ENCODE data around the gene CCDC91.
A peak's percentile ranks its signal among the peaks of the same experiment; 100 is the strongest.
"Not testable (repeated sequence)": the region's sequence is repeated elsewhere in the genome, so short reads cannot be mapped to it uniquely, and the experiment has no call there.

CCDC91 gene

GRCh38 chr12:28367326-28367725 is 177.1 kb downstream of the CCDC91 start:
- no peak for DNase-seq (ENCODE audit: low read depth, low spot score)

- DNase-seq (ENCODE audit: low read depth, low spot score) = no peak
These were observed 177.7 kb downstream of the CCDC91 start for GRCh38 chr12:28367993-28368392.

GRCh38 chr12:28369483-28369882 is 179.2 kb downstream of the CCDC91 start:
- DNase-seq (ENCODE audit: low read depth, low spot score) = no peak

GRCh38 chr12:28374556-28374955 is 184.3 kb downstream of the CCDC91 start:
- DNase-seq (ENCODE audit: low read depth, low spot score) = no peak

GRCh38 chr12:28378736-28379135 is 188.5 kb downstream of the CCDC91 start:
- no peak for DNase-seq (ENCODE audit: low read depth, low spot score)

- DNase-seq (ENCODE audit: low read depth, low spot score) = not testable (repeated sequence)
These were observed 189.5 kb downstream of the CCDC91 start for GRCh38 chr12:28379779-28380178.

GRCh38 chr12:28383368-28383767 is 193.1 kb downstream of the CCDC91 start:
- no peak for DNase-seq (ENCODE audit: low read depth, low spot score)

- DNase-seq (ENCODE audit: low read depth, low spot score) = no peak
These were observed 198.6 kb downstream of the CCDC91 start for GRCh38 chr12:28388879-28389278.

- DNase-seq (ENCODE audit: low read depth, low spot score) = no peak
These were observed 199.9 kb downstream of the CCDC91 start for GRCh38 chr12:28390206-28390605.

GRCh38 chr12:28390761-28391385 is 200.6 kb downstream of the CCDC91 start:
- DNase-seq (ENCODE audit: low read depth, low spot score) = peak; percentile 17

- no peak for DNase-seq (ENCODE audit: low read depth, low spot score)
These were observed 219.6 kb downstream of the CCDC91 start for GRCh38 chr12:28409892-28410291.

- DNase-seq (ENCODE audit: low read depth, low spot score) = no peak
These were observed 223.3 kb downstream of the CCDC91 start for GRCh38 chr12:28413460-28414109.

- DNase-seq (ENCODE audit: low read depth, low spot score) = no peak
These were observed 225.5 kb downstream of the CCDC91 start for GRCh38 chr12:28415755-28416154.

- DNase-seq (ENCODE audit: low read depth, low spot score) = no peak
These were observed 231.1 kb downstream of the CCDC91 start for GRCh38 chr12:28421374-28421773.

- DNase-seq (ENCODE audit: low read depth, low spot score) = peak; percentile 21
These were observed 234.7 kb downstream of the CCDC91 start for GRCh38 chr12:28424965-28425364.

- DNase-seq (ENCODE audit: low read depth, low spot score) = no peak
These were observed 235.3 kb downstream of the CCDC91 start for GRCh38 chr12:28425526-28425925.

- no peak for DNase-seq (ENCODE audit: low read depth, low spot score)
These were observed 236.8 kb downstream of the CCDC91 start for GRCh38 chr12:28427046-28427445.

GRCh38 chr12:28440081-28440608 is 249.9 kb downstream of the CCDC91 start:
- DNase-seq (ENCODE audit: low read depth, low spot score) = no peak

- no peak for DNase-seq (ENCODE audit: low read depth, low spot score)
These were observed 251.8 kb downstream of the CCDC91 start for GRCh38 chr12:28442101-28442500.

GRCh38 chr12:28443337-28443736 is 253.1 kb downstream of the CCDC91 start:
- DNase-seq (ENCODE audit: low read depth, low spot score) = no peak

- no peak for DNase-seq (ENCODE audit: low read depth, low spot score)
These were observed 255.8 kb downstream of the CCDC91 start for GRCh38 chr12:28446031-28446430.

GRCh38 chr12:28453686-28454085 is 263.4 kb downstream of the CCDC91 start:
- no peak for DNase-seq (ENCODE audit: low read depth, low spot score)

Data from smooth muscle cell of the brain vasculature (primary cell).